ENCODE results near the gene BLOC1S4.

DNA sequence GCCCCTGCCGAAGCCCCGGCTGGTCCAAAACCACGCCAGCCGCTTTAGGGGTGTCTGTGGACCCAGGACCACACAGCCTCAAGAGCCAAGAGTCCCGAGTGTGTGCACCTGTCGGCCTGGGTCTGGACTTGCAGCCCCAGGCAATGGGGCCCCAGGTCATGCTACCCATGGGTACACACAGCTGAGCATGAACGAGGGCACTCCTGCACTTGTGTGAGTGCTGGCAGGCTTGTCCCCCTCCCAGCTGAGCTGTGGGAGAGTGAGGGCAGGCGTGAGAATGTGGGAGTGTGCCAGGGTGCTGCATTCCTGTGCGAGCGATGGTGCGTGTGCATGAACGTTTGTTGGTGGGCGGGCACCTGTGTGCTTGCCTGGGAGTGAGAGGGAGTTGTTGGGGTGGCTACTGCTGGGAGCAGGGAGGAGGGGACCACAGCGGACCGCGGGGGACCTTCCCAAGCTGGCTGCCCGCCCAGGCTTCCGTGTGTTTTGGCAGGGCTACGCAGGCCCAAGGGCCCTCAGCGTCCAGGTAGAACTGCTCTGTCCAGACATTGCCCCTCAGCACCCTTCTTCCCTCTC is 30.8 kb downstream of the BLOC1S4 start:
- no peak for TF ChIP-seq EZH2 (IDR thresholded peaks at IDR 0.05; ENCODE audit: borderline replicate concordance, insufficient read depth, low read depth, low read length, poor library complexity, severe bottlenecking)
- TF ChIP-seq, protein P1, sequence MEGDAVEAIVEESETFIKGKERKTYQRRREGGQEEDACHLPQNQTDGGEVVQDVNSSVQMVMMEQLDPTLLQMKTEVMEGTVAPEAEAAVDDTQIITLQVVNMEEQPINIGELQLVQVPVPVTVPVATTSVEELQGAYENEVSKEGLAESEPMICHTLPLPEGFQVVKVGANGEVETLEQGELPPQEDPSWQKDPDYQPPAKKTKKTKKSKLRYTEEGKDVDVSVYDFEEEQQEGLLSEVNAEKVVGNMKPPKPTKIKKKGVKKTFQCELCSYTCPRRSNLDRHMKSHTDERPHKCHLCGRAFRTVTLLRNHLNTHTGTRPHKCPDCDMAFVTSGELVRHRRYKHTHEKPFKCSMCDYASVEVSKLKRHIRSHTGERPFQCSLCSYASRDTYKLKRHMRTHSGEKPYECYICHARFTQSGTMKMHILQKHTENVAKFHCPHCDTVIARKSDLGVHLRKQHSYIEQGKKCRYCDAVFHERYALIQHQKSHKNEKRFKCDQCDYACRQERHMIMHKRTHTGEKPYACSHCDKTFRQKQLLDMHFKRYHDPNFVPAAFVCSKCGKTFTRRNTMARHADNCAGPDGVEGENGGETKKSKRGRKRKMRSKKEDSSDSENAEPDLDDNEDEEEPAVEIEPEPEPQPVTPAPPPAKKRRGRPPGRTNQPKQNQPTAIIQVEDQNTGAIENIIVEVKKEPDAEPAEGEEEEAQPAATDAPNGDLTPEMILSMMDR (IDR thresholded peaks at IDR 0.05) = no peak
